WTC11 (cell line): ENCODE data around the gene ZFYVE16. TPM values are rescaled to one million over a fixed set of nuclear protein-coding genes. Genes with fewer than 3 reads are reported as not detected.

Experiments
- ATAC-seq: fragments of 200-7000 bp; cut with Tn5 transposase; 2 replicates; pipeline ENCODE4 v1.10.0; 2021; ENCODE audit warnings: mild to moderate bottlenecking, moderate library complexity
- CTCF ChIA-PET: fragments of 300-600 bp; sonication (Branson Sonifier 250); formaldehyde crosslinking; loops from one replicate; lab custom pipeline; 2021; ENCODE audit warnings: antibody characterized with exemption; lab: Charles Lee
- POLR2A ChIA-PET: fragments of 350-600 bp; sonication (Branson Sonifier 250); formaldehyde crosslinking; loops from one replicate; lab custom pipeline; 2021; ENCODE audit warnings: antibody characterized with exemption; lab: Charles Lee
- DNase-seq: peaks from one replicate; pipeline ENCODE4 v3.0.0; 2021; ENCODE audit warnings: low spot score
- H3K27ac Mint-ChIP-seq: 2 replicates; pipeline ENCODE4 v1.8.0; 2021; ENCODE audit warnings: mixed read lengths
- H3K27me3 Mint-ChIP-seq: 2 replicates; pipeline ENCODE4 v1.8.0; 2021; ENCODE audit warnings: low read depth, mild to moderate bottlenecking, moderate library complexity, mixed read lengths
- H3K36me3 Mint-ChIP-seq: 2 replicates; pipeline ENCODE4 v1.8.0; 2021; ENCODE audit warnings: mixed read lengths
- H3K4me1 Mint-ChIP-seq: 2 replicates; pipeline ENCODE4 v1.8.0; 2022; ENCODE audit warnings: mixed read lengths
- H3K4me3 Mint-ChIP-seq: 2 replicates; pipeline ENCODE4 v1.8.0; 2021; ENCODE audit warnings: mild to moderate bottlenecking, moderate library complexity, mixed read lengths
- H3K9me3 Mint-ChIP-seq: 2 replicates; pipeline ENCODE4 v1.8.0; 2021; ENCODE audit warnings: mixed read lengths
- CBFB ChIP-seq: sonication (generic); formaldehyde crosslinking; IDR thresholded peaks from 2 replicates; pipeline ENCODE4 v1.8.1; 2022; ENCODE audit warnings: mild to moderate bottlenecking, low read depth, missing genetic modification reagents
- CREB1 ChIP-seq: sonication (generic); formaldehyde crosslinking; IDR thresholded peaks from 2 replicates; pipeline ENCODE4 v1.8.0; 2023; ENCODE audit warnings: mild to moderate bottlenecking, missing genetic modification reagents
- ELF4 ChIP-seq: sonication (generic); formaldehyde crosslinking; IDR thresholded peaks from 2 replicates; pipeline ENCODE4 v1.8.1; 2022; ENCODE audit warnings: low read depth, mild to moderate bottlenecking, moderate library complexity, missing genetic modification reagents
- ETV6 ChIP-seq: sonication (generic); formaldehyde crosslinking; IDR thresholded peaks from 2 replicates; pipeline ENCODE4 v1.8.1; 2022; ENCODE audit warnings: mild to moderate bottlenecking, missing genetic modification reagents
- GABPB1 ChIP-seq: sonication (generic); formaldehyde crosslinking; IDR thresholded peaks from 2 replicates; pipeline ENCODE4 v1.8.1; 2023; ENCODE audit warnings: mild to moderate bottlenecking, missing genetic modification reagents
- GTF2I ChIP-seq: fragments of 250-450 bp; sonication (Bioruptor Pico); conservative IDR thresholded peaks from 2 replicates; pipeline ENCODE4 v1.4.0; 2021; ENCODE audit warnings: mild to moderate bottlenecking
- IRF2 ChIP-seq: sonication (generic); formaldehyde crosslinking; IDR thresholded peaks from 2 replicates; pipeline ENCODE4 v1.8.0; 2022; ENCODE audit warnings: low read depth, missing genetic modification reagents, borderline replicate concordance
- JAZF1 ChIP-seq: fragments of 250-450 bp; sonication (Bioruptor Pico); IDR thresholded peaks from 2 replicates; pipeline ENCODE4 v1.9.0; 2021; ENCODE audit warnings: moderate library complexity, mild to moderate bottlenecking, inconsistent platforms
- MYBL2 ChIP-seq: sonication (generic); formaldehyde crosslinking; IDR thresholded peaks from 2 replicates; pipeline ENCODE4 v1.8.1; 2023; ENCODE audit warnings: mild to moderate bottlenecking, moderate library complexity, missing genetic modification reagents
- NFE2L1 ChIP-seq: sonication (generic); formaldehyde crosslinking; IDR thresholded peaks from 2 replicates; pipeline ENCODE4 v1.8.1; 2023; ENCODE audit warnings: missing genetic modification reagents
- SP1 ChIP-seq: sonication (generic); formaldehyde crosslinking; conservative IDR thresholded peaks from 2 replicates; pipeline ENCODE4 v1.8.1; 2022; ENCODE audit warnings: missing genetic modification reagents
- ZBTB21 ChIP-seq: sonication (generic); formaldehyde crosslinking; IDR thresholded peaks from 2 replicates; pipeline ENCODE4 v1.8.1; 2023; ENCODE audit warnings: mild to moderate bottlenecking, missing genetic modification reagents, borderline replicate concordance
- ZNF138 ChIP-seq: sonication (generic); formaldehyde crosslinking; conservative IDR thresholded peaks from 2 replicates; pipeline ENCODE4 v1.8.1; 2022; ENCODE audit warnings: mild to moderate bottlenecking, moderate library complexity, missing genetic modification reagents
- ZNF416 ChIP-seq: fragments of 250-450 bp; sonication (Bioruptor Pico); IDR thresholded peaks from 2 replicates; pipeline ENCODE4 v1.9.0; 2021; ENCODE audit warnings: mild to moderate bottlenecking, inconsistent platforms
- total RNA-seq: library from RNA; stranded (reverse); gene quantifications from 3 replicates; pipeline ENCODE4 v1.2.3, GENCODE V29; 2021
- TF ChIP-seq, protein P1 (sequence below): sonication (generic); formaldehyde crosslinking; IDR thresholded peaks from 2 replicates; pipeline ENCODE4 v1.8.1; 2022; ENCODE audit warnings: mild to moderate bottlenecking, missing genetic modification reagents, moderate library complexity, borderline replicate concordance
- TF ChIP-seq, protein P2 (sequence below): fragments of 200-600 bp; IDR thresholded peaks from 2 replicates; pipeline ENCODE4 v1.8.0; 2022; ENCODE audit warnings: antibody characterized with exemption
- TF ChIP-seq, protein P3 (sequence below): sonication (generic); formaldehyde crosslinking; IDR thresholded peaks from 2 replicates; pipeline ENCODE4 v1.8.1; 2023; ENCODE audit warnings: mild to moderate bottlenecking, missing genetic modification reagents, moderate library complexity
- TF ChIP-seq, protein P4 (sequence below): sonication (generic); formaldehyde crosslinking; IDR thresholded peaks from 2 replicates; pipeline ENCODE4 v1.8.1; 2022; ENCODE audit warnings: low read depth, missing genetic modification reagents, borderline replicate concordance
- TF ChIP-seq, protein P5 (sequence below): sonication (generic); formaldehyde crosslinking; IDR thresholded peaks from 2 replicates; pipeline ENCODE4 v1.8.0; 2023; ENCODE audit warnings: mild to moderate bottlenecking, missing genetic modification reagents

Gene ZFYVE16
- total RNA-seq, 1 experiment from 2014 or later = 25.3 TPM

DNA sequence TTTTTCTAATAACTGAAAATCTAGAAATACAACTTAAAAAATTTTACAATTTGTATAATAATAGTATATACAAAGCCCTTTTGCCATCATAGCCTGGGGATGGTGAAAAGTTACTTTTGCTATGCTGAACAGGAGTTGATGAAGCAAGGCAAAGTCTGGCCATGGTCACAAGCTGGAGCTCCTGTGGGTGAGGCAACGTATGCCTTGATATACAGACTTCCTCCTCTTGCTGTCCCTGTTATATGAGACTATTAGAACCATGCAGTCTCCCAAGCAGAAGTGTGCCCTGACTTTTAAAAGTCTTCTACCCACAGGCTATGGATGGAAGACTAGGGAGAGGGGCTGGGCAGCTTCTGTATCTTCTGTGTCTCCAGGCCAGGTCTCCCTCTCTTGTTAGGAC lies 95.8 kb downstream of the ZFYVE16 start:
- no peaks in the 10 kb centered on the region for H3K27me3 Mint-ChIP-seq
- no peak for DNase-seq
- ChIA-PET CTCF (no interaction called here), POLR2A (no interaction called here)
- peaks cover 10% of the 10 kb centered on the region for H3K4me1 Mint-ChIP-seq
- no peak overlapping the region for H3K27ac Mint-ChIP-seq
- peaks cover 7% of the 10 kb centered on the region for H3K9me3 Mint-ChIP-seq
- no peak for ATAC-seq
- H3K36me3 Mint-ChIP-seq = no peaks in the 10 kb centered on the region; the same call in 1 of the 2 replicates
- H3K4me3 Mint-ChIP-seq = no peak overlapping the region
- no peak for TF ChIP-seq MYBL2 (CRISPR knock-in tag)
- TF ChIP-seq NFE2L1 (CRISPR knock-in tag) = no peak
- TF ChIP-seq, protein P1, sequence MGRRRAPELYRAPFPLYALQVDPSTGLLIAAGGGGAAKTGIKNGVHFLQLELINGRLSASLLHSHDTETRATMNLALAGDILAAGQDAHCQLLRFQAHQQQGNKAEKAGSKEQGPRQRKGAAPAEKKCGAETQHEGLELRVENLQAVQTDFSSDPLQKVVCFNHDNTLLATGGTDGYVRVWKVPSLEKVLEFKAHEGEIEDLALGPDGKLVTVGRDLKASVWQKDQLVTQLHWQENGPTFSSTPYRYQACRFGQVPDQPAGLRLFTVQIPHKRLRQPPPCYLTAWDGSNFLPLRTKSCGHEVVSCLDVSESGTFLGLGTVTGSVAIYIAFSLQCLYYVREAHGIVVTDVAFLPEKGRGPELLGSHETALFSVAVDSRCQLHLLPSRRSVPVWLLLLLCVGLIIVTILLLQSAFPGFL (CRISPR knock-in tag) = no peak
- TF ChIP-seq CREB1 (CRISPR knock-in tag) = no peak
- TF ChIP-seq, protein P2, sequence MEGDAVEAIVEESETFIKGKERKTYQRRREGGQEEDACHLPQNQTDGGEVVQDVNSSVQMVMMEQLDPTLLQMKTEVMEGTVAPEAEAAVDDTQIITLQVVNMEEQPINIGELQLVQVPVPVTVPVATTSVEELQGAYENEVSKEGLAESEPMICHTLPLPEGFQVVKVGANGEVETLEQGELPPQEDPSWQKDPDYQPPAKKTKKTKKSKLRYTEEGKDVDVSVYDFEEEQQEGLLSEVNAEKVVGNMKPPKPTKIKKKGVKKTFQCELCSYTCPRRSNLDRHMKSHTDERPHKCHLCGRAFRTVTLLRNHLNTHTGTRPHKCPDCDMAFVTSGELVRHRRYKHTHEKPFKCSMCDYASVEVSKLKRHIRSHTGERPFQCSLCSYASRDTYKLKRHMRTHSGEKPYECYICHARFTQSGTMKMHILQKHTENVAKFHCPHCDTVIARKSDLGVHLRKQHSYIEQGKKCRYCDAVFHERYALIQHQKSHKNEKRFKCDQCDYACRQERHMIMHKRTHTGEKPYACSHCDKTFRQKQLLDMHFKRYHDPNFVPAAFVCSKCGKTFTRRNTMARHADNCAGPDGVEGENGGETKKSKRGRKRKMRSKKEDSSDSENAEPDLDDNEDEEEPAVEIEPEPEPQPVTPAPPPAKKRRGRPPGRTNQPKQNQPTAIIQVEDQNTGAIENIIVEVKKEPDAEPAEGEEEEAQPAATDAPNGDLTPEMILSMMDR = no peak
- no peak for TF ChIP-seq ZNF416 (CRISPR knock-in tag)
- TF ChIP-seq, protein P3, sequence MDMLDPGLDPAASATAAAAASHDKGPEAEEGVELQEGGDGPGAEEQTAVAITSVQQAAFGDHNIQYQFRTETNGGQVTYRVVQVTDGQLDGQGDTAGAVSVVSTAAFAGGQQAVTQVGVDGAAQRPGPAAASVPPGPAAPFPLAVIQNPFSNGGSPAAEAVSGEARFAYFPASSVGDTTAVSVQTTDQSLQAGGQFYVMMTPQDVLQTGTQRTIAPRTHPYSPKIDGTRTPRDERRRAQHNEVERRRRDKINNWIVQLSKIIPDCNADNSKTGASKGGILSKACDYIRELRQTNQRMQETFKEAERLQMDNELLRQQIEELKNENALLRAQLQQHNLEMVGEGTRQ = no peak
- no peak for TF ChIP-seq JAZF1
- TF ChIP-seq GTF2I (CRISPR knock-in tag) = no peak
- TF ChIP-seq, protein P4, sequence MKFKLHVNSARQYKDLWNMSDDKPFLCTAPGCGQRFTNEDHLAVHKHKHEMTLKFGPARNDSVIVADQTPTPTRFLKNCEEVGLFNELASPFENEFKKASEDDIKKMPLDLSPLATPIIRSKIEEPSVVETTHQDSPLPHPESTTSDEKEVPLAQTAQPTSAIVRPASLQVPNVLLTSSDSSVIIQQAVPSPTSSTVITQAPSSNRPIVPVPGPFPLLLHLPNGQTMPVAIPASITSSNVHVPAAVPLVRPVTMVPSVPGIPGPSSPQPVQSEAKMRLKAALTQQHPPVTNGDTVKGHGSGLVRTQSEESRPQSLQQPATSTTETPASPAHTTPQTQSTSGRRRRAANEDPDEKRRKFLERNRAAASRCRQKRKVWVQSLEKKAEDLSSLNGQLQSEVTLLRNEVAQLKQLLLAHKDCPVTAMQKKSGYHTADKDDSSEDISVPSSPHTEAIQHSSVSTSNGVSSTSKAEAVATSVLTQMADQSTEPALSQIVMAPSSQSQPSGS (CRISPR knock-in tag) = no peak
- TF ChIP-seq CBFB (CRISPR knock-in tag) = no peak
- TF ChIP-seq, protein P5, sequence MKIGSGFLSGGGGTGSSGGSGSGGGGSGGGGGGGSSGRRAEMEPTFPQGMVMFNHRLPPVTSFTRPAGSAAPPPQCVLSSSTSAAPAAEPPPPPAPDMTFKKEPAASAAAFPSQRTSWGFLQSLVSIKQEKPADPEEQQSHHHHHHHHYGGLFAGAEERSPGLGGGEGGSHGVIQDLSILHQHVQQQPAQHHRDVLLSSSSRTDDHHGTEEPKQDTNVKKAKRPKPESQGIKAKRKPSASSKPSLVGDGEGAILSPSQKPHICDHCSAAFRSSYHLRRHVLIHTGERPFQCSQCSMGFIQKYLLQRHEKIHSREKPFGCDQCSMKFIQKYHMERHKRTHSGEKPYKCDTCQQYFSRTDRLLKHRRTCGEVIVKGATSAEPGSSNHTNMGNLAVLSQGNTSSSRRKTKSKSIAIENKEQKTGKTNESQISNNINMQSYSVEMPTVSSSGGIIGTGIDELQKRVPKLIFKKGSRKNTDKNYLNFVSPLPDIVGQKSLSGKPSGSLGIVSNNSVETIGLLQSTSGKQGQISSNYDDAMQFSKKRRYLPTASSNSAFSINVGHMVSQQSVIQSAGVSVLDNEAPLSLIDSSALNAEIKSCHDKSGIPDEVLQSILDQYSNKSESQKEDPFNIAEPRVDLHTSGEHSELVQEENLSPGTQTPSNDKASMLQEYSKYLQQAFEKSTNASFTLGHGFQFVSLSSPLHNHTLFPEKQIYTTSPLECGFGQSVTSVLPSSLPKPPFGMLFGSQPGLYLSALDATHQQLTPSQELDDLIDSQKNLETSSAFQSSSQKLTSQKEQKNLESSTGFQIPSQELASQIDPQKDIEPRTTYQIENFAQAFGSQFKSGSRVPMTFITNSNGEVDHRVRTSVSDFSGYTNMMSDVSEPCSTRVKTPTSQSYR (CRISPR knock-in tag) = no peak
- no peak for TF ChIP-seq GABPB1 (CRISPR knock-in tag)
- TF ChIP-seq ZNF138 (CRISPR knock-in tag) = no peak
- no peak for TF ChIP-seq IRF2
- TF ChIP-seq ELF4 = no peak
- TF ChIP-seq ETV6 (CRISPR knock-in tag) = no peak

DNA sequence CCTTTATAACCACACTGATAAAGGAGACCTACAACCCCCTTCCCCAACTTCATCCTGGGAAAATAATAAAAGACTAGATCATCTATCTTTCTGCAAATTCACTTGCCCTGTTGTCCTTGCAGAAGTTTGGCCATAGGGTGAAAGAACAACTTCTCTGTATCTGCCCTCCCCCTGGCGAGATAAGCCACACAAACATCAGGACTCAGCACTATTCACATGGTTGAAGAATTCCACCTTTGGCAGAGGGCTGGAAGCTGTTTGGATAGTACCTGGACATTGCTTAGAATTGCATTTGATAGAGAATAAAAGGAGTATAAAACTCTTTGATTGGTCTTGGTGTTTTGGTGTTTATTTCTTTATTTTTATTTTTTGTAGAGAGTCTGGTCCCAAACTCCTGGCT lies 97.0 kb downstream of the ZFYVE16 start:
- ATAC-seq = no peak
- no peaks in the 10 kb centered on the region; the same call in 1 of the 2 replicates for H3K36me3 Mint-ChIP-seq
- POLR2A ChIA-PET = no interaction called here
- H3K4me1 Mint-ChIP-seq = 0 out of 2 replicates have a peak, but pooled peaks cover 5% of the 10 kb centered on the region
- peaks cover 4% of the 10 kb centered on the region for H3K9me3 Mint-ChIP-seq
- DNase-seq = no peak
- CTCF ChIA-PET = no interaction called here
- TF ChIP-seq ZBTB21 (CRISPR knock-in tag) = no peak
- no peak for TF ChIP-seq SP1 (CRISPR knock-in tag)
- no peaks in the 10 kb centered on the region for H3K27me3 Mint-ChIP-seq
- no peak overlapping the region for H3K27ac Mint-ChIP-seq
- no peak overlapping the region for H3K4me3 Mint-ChIP-seq
